Neuronal stem cell (in vitro differentiated cells): ENCODE data around the gene CACNA1C.

Source experiments
- DNase-seq: peaks from one replicate; pipeline ENCODE4 v3.0.0-alpha.2; 2013; ENCODE audit warnings: low spot score
- H2AFZ ChIP-seq: one replicate; pipeline ENCODE4 v1.6.1; 2013; ENCODE audit warnings: mild to moderate bottlenecking, low read length, inconsistent platforms
- H2AK5ac ChIP-seq: 2 replicates; pipeline ENCODE4 v1.6.1; 2013; ENCODE audit warnings: low read depth, mild to moderate bottlenecking, inconsistent platforms, low read length, moderate library complexity, mixed read lengths
- H2BK120ac ChIP-seq: 2 replicates; pipeline ENCODE4 v1.6.1; 2013; ENCODE audit warnings: low read depth, mild to moderate bottlenecking, inconsistent platforms, low read length, moderate library complexity, mixed read lengths
- H2BK12ac ChIP-seq: one replicate; pipeline ENCODE4 v1.6.1; 2013; ENCODE audit warnings: low read length, inconsistent platforms
- H2BK15ac ChIP-seq: 2 replicates; pipeline ENCODE4 v1.6.1; 2013; ENCODE audit warnings: mild to moderate bottlenecking, low read length, inconsistent platforms, mixed read lengths
- H2BK5ac ChIP-seq: one replicate; pipeline ENCODE4 v1.6.1; 2013; ENCODE audit warnings: inconsistent platforms, mild to moderate bottlenecking, low read length, moderate library complexity
- H3K14ac ChIP-seq: one replicate; pipeline ENCODE4 v1.6.1; 2013; ENCODE audit warnings: low read length, inconsistent platforms
- H3K18ac ChIP-seq: 2 replicates; pipeline ENCODE4 v1.6.1; 2013; ENCODE audit warnings: low read length, inconsistent platforms
- H3K23ac ChIP-seq: 2 replicates; pipeline ENCODE4 v1.6.1; 2013; ENCODE audit warnings: low read depth, mild to moderate bottlenecking, mixed read lengths, low read length, inconsistent platforms; ENCODE audit not compliant: poor library complexity
- H3K27ac ChIP-seq: replicated peaks from 3 replicates; pipeline ENCODE4 v1.5.1; 2013; ENCODE audit warnings: low read length, inconsistent platforms
- H3K27me3 ChIP-seq, 3 experiments: 2 replicates each; pipeline ENCODE4 v1.6.1; 2013; ENCODE audit warnings: low read length in 3 of 3, mild to moderate bottlenecking in 2 of 3, inconsistent platforms in 1 of 3, low read depth in 1 of 3, mixed read lengths in 1 of 3, moderate library complexity in 1 of 3; ENCODE audit not compliant: control insufficient read depth in 3 of 3, insufficient read depth in 3 of 3
- H3K36me3 ChIP-seq, 2 donors: replicated peaks in 1 of 2; 2 replicates each; pipeline ENCODE4 v1.6.1; 2013; ENCODE audit warnings: low read length in 2 of 2; ENCODE audit not compliant: control insufficient read depth in 2 of 2, insufficient read depth in 2 of 2
- H3K4ac ChIP-seq: 2 replicates; pipeline ENCODE4 v1.6.1; 2013; ENCODE audit warnings: inconsistent platforms, mild to moderate bottlenecking, low read length, moderate library complexity
- H3K4me1 ChIP-seq, 2 donors: 1 replicate in 1 of 2; 2 replicates in 1 of 2; pipeline ENCODE4 v1.6.1; 2013; ENCODE audit warnings: low read length in 2 of 2, low read depth in 1 of 2; ENCODE audit not compliant: control insufficient read depth in 2 of 2, insufficient read depth in 1 of 2
- H3K4me2 ChIP-seq: one replicate; pipeline ENCODE4 v1.6.1; 2013; ENCODE audit warnings: mild to moderate bottlenecking, low read length, inconsistent platforms; ENCODE audit not compliant: insufficient read depth, poor library complexity, severe bottlenecking
- H3K4me3 ChIP-seq, 2 donors: 2 replicates each; pipeline ENCODE4 v1.5.1; 2013; ENCODE audit warnings: low read length in 2 of 2, mild to moderate bottlenecking in 2 of 2, inconsistent platforms in 1 of 2, moderate library complexity in 1 of 2
- H3K79me1 ChIP-seq: one replicate; pipeline ENCODE4 v1.6.1; 2013; ENCODE audit warnings: low read depth, mild to moderate bottlenecking, inconsistent platforms, low read length, moderate library complexity
- H3K9ac ChIP-seq: one replicate; pipeline ENCODE4 v1.6.1; 2013; ENCODE audit warnings: mild to moderate bottlenecking, low read depth, low read length, inconsistent platforms; ENCODE audit not compliant: poor library complexity
- H3K9me3 ChIP-seq, 2 donors: replicated peaks in 1 of 2; 2 replicates each; pipeline versions ENCODE3 to v1.6.1; 2013; ENCODE audit warnings: low read length in 2 of 2, mild to moderate bottlenecking in 2 of 2, inconsistent platforms in 1 of 2, low read depth in 1 of 2, mixed read lengths in 1 of 2, moderate library complexity in 1 of 2; ENCODE audit not compliant: control insufficient read depth in 2 of 2, insufficient read depth in 1 of 2
- H4K8ac ChIP-seq: one replicate; pipeline ENCODE4 v1.6.1; 2013; ENCODE audit warnings: low read depth, mild to moderate bottlenecking, inconsistent platforms, low read length, moderate library complexity
- H4K91ac ChIP-seq: one replicate; pipeline ENCODE4 v1.6.1; 2013; ENCODE audit warnings: low read length, low read depth, mild to moderate bottlenecking, inconsistent platforms; ENCODE audit not compliant: poor library complexity
- WGBS, 2 donors: extraction: QIAGEN DNeasy Blood & Tissue Kit; methylation state at CpG; one replicate each; pipeline ENCODE4 v1.1.7; 2013; ENCODE audit warnings: missing lambda C conversion rate in 2 of 2, mixed read lengths in 1 of 2; ENCODE audit not compliant: insufficient read length in 2 of 2, insufficient replicate concordance in 1 of 2; ENCODE audit errors: extremely low coverage in 2 of 2; 5-methylcytosine and 5-hydroxymethylcytosine counted together

Gene CACNA1C

DNA sequence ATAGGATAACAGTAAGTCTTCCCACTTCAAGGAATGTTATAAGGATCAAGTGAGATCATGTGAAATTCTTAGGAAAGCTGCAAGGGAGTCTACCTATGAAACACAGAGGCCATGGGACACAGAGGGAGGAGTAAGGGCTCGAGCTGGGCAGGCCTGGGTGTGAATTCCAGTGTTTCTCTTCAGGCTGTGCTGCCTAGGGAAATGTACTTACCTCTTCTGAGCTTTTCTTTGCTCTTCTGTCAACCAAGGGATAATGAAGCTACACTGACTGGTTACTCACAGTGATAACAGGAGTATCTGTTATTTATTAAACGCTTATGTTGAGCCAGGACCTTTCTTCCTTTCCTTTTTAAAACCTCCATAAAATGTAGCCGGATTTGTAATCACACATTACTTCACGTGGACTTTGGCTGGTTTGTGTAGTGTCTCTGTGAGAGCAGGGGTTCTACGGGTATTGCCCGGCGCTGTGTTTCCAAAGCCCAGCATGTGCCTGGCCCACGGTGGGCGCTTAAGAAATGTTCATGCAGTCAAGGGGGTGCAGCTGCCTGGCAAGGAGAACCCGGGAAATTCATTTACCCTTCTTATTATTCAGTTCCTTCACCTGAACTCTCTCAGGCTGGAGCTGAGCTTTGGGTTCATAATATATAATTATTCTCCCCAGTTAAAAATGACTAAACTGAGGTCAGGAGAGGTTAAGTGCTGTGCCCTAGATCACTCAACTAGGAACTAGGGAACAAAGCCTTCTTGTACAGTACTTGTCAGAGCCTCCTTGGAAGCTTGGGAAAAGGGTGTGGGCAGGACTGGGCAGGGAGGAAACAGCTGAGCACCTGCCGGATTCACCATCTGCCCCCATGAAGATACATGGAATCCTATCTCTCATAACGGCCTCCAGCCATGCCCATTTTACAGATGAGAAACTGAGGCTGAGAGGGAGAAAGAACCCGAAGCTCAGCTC, 214.2 kb downstream of the CACNA1C start:
- H4K91ac ChIP-seq, result no peak overlapping the region
- no peak overlapping the region for H2BK5ac ChIP-seq
- no peak overlapping the region for H2BK120ac ChIP-seq
- no peak overlapping the region for H3K9ac ChIP-seq
- no peak for DNase-seq
- H4K8ac ChIP-seq, result no peak overlapping the region
- H3K27ac ChIP-seq, result no peak overlapping the region
- no peaks in the 10 kb centered on the region for H3K36me3 ChIP-seq
- no peak overlapping the region for H3K4ac ChIP-seq
- H2AFZ ChIP-seq, result no peak overlapping the region
- no peak overlapping the region for H3K4me3 ChIP-seq
- no peak overlapping the region for H2BK15ac ChIP-seq
- H3K9me3 ChIP-seq, result no peaks in the 10 kb centered on the region
- no peaks in the 10 kb centered on the region for H3K27me3 ChIP-seq
- WGBS, 2 donors, result no CpG with 5 or more reads among the region's 13 CpGs
- H3K79me1 ChIP-seq, result no peaks in the 10 kb centered on the region
- no peak overlapping the region for H3K4me2 ChIP-seq
- no peak overlapping the region for H3K23ac ChIP-seq
- no peak overlapping the region for H3K14ac ChIP-seq
- H2AK5ac ChIP-seq, result no peak overlapping the region
- H3K18ac ChIP-seq, result no peak overlapping the region
- H2BK12ac ChIP-seq, result no peak overlapping the region
- H3K4me1 ChIP-seq, result peaks cover 0 to 19% of the 10 kb centered on the region in 2 donors

DNA sequence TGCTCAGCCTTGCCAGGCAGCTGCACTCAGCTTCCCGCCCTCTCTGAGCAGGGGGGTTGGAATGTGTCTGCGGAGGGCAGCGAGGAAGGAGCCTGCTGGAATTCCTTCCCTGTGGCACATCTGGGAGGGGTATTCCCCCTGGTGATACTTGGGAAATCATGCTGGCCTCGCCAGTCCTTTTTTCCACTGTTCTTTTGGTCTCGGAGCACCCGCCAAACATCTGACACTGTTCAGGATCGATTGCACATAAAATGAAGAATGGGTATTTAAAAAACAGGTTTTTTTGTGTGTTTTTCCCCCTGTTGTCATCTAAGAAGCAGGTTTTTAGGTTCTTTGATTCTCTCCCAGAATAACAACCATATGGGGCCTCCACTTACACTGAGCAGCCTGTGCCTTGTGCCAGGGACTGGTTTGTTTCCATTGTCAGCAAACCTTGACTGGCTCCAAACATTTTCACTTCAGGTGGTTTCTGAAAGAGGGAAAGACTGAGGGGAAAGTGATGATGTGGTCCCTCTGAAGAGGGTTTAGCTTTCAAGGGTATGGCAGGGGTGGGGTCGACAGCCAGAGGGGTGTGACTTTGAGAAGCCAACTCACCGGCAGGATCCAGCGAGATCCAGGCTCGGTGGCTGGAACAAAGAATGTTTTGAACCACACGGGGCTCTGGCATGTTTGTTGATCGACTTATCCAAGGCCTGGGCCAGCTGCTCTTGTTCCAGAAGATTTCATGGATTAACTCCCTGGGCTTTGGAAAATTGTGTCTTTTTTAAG, 215.1 kb downstream of the CACNA1C start:
- H3K4ac ChIP-seq, result no peak overlapping the region
- H3K4me2 ChIP-seq, result no peak overlapping the region
- H2BK120ac ChIP-seq, result no peak overlapping the region
- no CpG with 5 or more reads among the region's 13 CpGs for WGBS, 2 donors
- no peak overlapping the region for H3K9ac ChIP-seq
- peak overlapping the region; percentile 8 for H2AK5ac ChIP-seq
- H3K14ac ChIP-seq, result no peak overlapping the region
- no peaks in the 10 kb centered on the region for H3K9me3 ChIP-seq
- no peaks in the 10 kb centered on the region for H3K79me1 ChIP-seq
- H4K91ac ChIP-seq, result no peak overlapping the region
- no peak overlapping the region for H2BK12ac ChIP-seq
- H2BK5ac ChIP-seq, result no peak overlapping the region
- DNase-seq, result no peak
- H3K23ac ChIP-seq, result no peak overlapping the region
- H3K4me3 ChIP-seq, result no peak overlapping the region
- no peak overlapping the region for H3K18ac ChIP-seq
- H2AFZ ChIP-seq, result no peak overlapping the region
- H4K8ac ChIP-seq, result no peak overlapping the region
- H3K4me1 ChIP-seq, result peaks cover 0 to 19% of the 10 kb centered on the region in 2 donors
- H3K27ac ChIP-seq, result no peak overlapping the region
- H2BK15ac ChIP-seq, result no peak overlapping the region
- no peaks in the 10 kb centered on the region for H3K27me3 ChIP-seq
- no peaks in the 10 kb centered on the region for H3K36me3 ChIP-seq

DNA sequence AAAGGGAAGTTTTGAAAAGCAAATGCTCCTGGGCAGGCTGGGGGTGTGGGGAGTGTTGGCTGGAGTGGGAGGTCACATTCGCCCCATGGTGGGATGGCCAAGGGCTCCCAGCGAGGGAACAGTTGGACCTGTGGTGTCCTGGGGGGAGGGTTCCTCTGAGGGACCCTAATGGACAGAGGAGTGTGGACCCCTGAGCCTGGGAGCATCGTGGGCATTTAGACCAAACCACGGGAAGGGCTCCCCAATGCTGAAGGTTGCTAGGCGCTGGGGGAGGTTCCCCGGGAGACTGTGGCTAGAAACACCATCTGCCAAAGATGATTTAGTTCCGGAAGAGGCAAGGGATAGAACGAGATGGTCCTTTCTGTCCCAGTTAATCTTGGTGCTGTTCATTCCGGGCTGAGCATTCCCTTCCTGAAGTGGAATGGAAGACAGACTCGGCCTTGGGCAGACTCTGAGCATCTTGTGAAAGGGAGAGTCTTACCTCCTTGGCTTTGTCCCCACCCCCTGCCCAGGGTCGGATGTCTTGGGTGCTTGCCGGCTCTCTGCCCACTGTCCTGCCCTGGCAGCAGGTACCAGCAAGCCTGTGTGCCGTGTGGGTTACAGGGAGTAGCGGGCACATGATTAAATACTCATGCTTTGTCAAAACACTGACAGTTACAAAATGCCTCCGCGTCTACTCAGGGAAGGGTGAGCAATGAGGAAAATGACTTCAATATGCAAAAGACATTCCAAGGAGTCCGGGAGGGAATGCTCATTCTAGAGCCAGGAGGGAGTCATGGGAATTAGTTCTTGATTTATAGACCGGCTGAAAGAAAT, 215.9 kb downstream of the CACNA1C start:
- peaks cover 0 to 19% of the 10 kb centered on the region in 2 donors for H3K4me1 ChIP-seq
- no peak overlapping the region for H2BK12ac ChIP-seq
- H3K27ac ChIP-seq, result no peak overlapping the region

More for the DNA sequence above, 215.9 kb downstream of the CACNA1C start:
- Histone ChIP-seq H2AK5ac (peak overlapping the region; percentile 11), H3K4me3 (no peak overlapping the region), H3K23ac (no peak overlapping the region), H4K91ac (no peak overlapping the region), H3K4ac (no peak overlapping the region), H3K4me2 (no peak overlapping the region), H3K27me3 (no peaks in the 10 kb centered on the region), H3K18ac (peak overlapping the region; percentile 89), H3K36me3 (no peaks in the 10 kb centered on the region), H2BK5ac (peak overlapping the region; percentile 56), H3K79me1 (no peaks in the 10 kb centered on the region), H2BK15ac (no peak overlapping the region), H3K9me3 (no peaks in the 10 kb centered on the region), H2AFZ (no peak overlapping the region), H4K8ac (no peak overlapping the region), H3K9ac (no peak overlapping the region), H2BK120ac (no peak overlapping the region), H3K14ac (no peak overlapping the region)
- DNase-seq, result no peak
- no CpG with 5 or more reads among the region's 18 CpGs for WGBS, 2 donors
